ENCODE measurements around the gene EDA.

Gene EDA

DNA sequence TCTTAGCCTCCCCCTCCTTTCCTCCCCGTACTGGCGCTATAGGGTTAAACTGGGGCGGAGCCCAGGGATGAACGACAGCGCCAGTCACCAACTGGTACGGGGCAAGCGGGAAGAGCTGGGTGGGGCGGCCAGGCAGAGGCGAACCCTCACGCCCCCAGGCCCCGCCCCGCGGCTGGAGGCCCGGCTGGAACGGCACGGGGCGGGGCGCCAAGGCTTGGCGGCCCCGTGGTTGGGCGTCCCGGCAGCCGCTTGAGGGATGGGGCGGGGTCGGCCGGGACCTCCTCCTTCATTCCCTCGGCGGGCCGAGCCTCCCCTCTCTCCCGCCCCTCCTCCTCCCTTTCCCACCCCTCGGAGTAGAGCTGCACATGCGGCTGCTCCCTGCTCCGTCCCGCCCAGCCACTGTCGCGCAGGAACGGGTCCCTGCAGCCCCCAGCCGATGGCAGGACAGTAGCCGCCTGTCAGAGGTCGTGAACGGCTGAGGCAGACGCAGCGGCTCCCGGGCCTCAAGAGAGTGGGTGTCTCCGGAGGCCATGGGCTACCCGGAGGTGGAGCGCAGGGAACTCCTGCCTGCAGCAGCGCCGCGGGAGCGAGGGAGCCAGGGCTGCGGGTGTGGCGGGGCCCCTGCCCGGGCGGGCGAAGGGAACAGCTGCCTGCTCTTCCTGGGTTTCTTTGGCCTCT lies at the start of gene EDA:
Gene EDA (plus strand): TSS at position 335 of the 678 bp plus-strand sequence.
- DNase-seq: peak; percentile 70

DNA sequence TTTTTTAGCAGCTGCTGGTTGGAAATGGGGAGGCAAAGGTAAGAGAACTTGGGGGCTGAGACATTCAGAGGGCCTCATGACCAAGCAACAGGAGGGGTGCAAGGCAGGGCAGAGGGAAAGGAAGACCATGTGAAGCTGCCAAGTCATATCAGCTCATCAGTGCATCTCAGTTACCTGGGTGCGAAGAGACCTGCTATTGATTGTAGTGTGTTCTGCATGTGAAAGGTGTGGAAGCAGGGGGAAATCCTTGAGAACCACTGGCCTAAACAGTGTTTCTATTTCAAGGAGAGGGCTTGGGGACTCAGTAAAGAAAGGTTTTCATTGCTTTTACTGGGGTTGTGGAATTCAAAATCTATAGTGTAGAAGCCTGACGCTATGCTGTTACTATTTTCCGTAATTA lies 47.1 kb upstream of the EDA start:
- DNase-seq: no peak

- no peak for DNase-seq
Observed at GRCh38 chrX:69597399-69597798, 18.5 kb upstream of the EDA start.

GRCh38 chrX:69600182-69600581 lies 15.7 kb upstream of the EDA start:
- DNase-seq: no peak

- no peak for DNase-seq
Observed at GRCh38 chrX:69603566-69604194, 12.2 kb upstream of the EDA start.

DNA sequence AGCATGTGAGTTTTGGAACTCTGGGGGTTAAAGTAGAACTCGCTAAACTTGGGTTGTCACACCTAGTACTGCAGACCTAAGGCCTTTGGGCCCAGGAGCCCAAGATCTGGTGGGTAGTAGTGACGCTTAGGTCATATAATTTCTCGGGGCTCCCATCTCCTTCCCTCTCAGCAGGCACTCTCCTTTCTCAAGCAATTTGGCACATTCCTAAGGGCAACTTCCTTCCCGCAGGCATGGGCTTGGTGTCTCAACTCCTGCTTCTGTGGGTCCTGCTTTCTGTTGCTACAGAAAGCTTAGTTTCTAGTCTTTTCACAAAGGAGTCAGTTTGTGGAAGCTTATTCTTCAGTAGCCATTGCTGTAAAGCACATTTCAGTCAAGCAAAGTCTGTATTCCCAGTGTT lies 10.4 kb upstream of the EDA start:
- no peak for DNase-seq

- DNase-seq: no peak
Observed at GRCh38 chrX:69607616-69608015, 8.3 kb upstream of the EDA start.

DNA sequence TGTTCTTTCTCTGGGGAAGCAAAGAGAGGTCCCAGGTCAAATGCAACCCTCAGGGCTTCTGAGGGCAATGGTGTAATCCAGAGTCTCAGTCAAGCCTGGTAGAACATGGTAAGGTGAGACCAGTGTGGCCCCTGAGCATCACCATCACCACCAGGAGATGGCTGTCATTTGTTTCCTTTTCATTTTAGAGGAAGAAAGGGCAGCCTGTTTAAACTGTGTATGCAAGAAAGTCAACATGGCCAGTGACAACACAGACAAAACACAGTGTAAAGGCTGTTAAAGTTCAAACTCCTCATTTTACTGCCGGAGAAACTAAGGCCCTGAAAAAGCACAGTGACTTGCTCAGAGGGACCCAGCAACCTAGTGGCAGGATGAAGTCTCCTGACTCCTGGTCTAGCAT lies 2.0 kb upstream of the EDA start:
- DNase-seq: no peak

DNA sequence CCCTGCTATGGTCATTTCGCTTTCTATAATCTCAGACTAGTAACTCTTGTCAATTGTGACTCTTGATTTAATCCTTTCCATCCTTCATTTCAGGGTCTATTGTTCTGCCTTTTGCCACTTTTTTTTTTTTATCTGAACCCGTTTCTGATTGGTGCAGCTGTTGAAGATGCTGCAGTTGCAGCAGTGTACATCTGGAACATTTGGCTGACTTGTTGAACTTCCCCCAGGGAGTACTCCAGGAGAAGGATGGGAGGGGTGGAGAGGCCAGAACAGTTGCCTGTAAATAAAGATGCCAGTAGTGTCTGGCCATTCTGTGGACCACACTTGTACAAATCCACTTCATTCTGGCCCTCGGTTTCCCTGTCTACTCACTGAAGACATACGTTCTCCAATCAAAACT lies 1.0 kb upstream of the EDA start:
- DNase-seq: no peak

DNA sequence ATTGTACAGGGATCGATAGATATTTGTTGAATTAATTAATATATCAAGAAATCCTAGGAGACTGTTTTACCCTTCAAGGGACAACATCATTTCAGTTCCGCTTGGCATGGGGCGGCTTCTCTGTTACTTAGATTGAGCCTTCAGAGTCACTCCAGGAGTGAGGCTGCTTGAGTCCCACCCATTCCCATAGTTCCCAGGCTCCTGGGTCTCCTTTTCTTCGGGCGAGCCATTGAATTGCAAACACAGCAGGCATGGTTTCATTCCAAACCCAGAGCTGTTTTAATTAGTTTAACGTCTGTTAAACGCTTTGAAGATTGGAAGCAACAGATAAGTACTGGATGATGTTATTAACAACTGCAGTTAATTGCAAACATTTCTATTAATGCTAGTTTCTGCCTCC lies 571 bp upstream of the EDA start:
- no peak for DNase-seq

- no peak for DNase-seq
Observed at GRCh38 chrX:69616457-69617203, 717 bp downstream of the EDA start.

- peak; percentile 19 for DNase-seq
Observed at GRCh38 chrX:69618803-69619202, 2.9 kb downstream of the EDA start.

DNA sequence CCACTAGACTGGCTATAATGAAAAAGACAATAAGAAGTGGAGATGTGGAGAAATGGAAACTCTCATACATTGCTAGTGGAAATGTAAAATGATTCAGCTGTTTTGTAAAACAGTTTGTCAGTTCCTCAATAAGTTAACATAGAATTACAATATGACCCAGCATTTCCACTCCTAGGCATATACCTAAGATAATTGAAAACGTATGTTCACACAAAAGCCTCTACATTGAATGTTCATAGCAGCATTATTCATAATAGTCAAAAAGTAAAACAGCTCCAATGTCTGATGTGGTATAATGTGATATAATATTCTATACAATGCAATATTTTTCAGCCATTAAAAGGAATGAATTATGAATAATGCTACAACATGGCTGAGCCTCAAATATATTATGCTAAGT lies 10.2 kb downstream of the EDA start:
- DNase-seq: no peak

- no peak for DNase-seq
Observed at GRCh38 chrX:69627744-69628143, 11.8 kb downstream of the EDA start.

GRCh38 chrX:69630147-69630546 lies 14.2 kb downstream of the EDA start:
- no peak for DNase-seq

- DNase-seq: no peak
Observed at GRCh38 chrX:69664693-69665092, 48.8 kb downstream of the EDA start.

DNA sequence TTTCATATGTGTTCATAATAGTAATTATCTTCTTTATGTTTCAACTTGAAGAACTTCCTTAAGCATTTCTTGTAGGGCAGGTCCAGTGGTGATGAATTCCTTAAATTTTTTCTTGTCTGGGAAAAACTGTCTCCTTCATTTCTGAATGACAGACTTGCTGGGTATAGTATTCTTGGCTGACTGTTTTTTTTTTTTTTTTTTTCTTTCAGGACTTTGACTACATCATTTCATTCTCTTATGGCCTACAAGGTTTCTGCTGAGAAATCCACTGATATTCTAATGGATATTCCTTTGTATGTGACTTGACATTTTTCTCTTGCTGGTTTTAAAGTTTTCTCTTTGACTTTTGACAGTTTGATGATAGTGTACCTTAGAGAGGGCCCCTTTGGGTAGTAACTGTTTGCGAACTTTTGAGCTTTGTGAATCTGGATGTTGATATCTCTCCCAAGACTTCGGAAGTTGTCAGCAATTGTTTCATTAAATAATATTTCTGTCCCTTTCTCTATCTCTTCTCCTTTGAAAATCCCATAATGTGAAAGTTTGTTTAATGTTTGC lies 54.2 kb downstream of the EDA start:
- no peak for DNase-seq

GRCh38 chrX:69674891-69675290 lies 59.0 kb downstream of the EDA start:
- DNase-seq: no peak

- no peak for DNase-seq
Observed at GRCh38 chrX:69705818-69706217, 89.9 kb downstream of the EDA start.

- no peak for DNase-seq
Observed at GRCh38 chrX:69718102-69718501, 102.2 kb downstream of the EDA start.

DNA sequence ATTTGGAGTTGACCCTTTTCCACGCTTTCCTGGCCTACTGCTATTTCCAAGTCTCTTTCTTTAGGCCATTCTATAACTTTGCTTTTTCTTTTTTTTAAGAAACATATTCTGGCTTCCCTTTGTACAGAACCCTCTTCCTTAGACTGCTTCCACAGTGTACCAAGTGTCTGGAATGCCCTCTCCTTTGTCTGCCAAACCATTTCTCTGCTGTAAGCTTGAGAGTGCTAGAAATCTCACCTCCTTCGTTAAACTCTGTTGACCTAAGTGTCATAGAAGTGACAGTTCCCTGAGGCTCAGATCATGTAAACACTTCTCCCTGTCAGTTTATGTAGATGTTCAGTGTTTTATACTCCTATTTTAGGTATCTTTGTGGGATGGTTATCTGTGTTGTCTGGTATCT lies 108.4 kb downstream of the EDA start:
- DNase-seq: no peak

DNA sequence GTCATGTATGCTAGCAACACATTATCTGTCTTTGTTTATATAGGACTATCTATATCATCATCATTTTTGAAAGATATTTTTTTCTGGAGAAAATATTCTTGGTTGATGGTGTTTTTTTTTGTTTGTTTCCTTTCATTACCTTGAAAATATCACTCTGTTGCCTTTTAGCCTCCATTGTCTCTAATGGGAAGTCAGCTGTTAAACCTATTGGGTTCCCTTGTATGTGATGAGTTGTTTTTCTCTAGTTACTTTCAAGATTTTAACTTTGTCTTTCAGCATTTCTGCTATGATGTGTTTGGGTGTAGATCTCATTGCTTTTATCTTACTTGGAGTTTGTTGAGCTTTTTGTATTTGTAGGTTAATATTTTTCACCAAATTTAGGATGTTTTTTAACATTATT lies 124.4 kb downstream of the EDA start:
- DNase-seq: no peak

GRCh38 chrX:69741721-69742120 lies 125.8 kb downstream of the EDA start:
- no peak for DNase-seq

- no peak for DNase-seq
Observed at GRCh38 chrX:69746051-69746450, 130.1 kb downstream of the EDA start.

All from CD4-positive, alpha-beta T cell treated with Interleukin-10 for 1 hour (primary cell).